Measurements from ENCODE around the gene BRD1.

BRD1 gene

DNA sequence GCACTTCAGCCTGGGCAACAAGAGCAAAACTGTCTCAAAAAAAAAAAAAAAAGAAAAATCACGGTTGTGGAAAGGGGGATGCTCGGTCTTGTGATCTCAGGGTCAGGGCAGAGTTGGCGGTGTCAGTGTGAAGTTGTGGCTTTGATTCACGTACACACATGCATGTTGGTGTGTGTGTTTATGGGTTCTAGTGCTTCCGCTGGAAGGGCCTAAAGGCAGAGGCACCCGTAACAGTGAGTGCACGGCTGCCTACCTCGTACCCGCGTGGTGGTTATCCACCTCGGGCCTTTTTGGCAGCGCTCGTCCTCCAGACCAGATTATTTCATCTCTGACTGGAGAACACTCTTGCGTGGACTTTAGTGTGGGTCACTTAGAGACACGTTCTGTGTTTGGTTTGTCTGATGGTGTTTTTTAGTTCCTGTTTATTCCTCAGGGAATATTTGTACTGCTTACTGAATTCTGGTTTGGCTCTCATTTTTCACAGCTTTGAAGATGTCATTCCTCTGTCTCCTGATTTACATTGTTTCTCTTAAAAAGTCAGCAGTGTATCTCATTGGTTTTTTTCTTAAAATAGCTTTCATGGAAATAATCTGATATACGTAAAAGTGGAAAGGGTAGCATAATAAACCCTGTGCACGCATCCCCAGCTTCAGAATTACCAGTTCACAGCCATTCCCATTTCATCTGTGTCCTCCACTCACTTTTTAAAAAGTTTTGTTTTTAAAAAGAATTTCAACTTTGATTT is 41.6 kb upstream of the BRD1 start:
- Histone ChIP-seq H2BK5ac (ENCODE audit: low read length) (no peak overlapping the region), H3K9ac (ENCODE audit: low read length) (no peak overlapping the region), H3K23ac (ENCODE audit: low read length) (no peak overlapping the region), H3K4me2 (ENCODE audit: low read length) (no peak overlapping the region), H3K4me3 (ENCODE audit: low read length) (no peak overlapping the region), H2BK15ac (replicated peaks; ENCODE audit: low read depth) (no peak overlapping the region), H3K18ac (ENCODE audit: low read length) (no peak overlapping the region), H3K27ac (ENCODE audit: low read depth, low read length) (no peak overlapping the region), H2BK120ac (ENCODE audit: low read depth, low read length) (no peak overlapping the region), H3K79me2 (ENCODE audit: control insufficient read depth, insufficient read depth, low read length) (peaks cover 52% of the 10 kb centered on the region), H4K5ac (ENCODE audit: low read length) (no peak overlapping the region), H3K36me3 (ENCODE audit: control insufficient read depth, insufficient read depth, low read length) (no peaks in the 10 kb centered on the region), H3K4me1 (ENCODE audit: control insufficient read depth, low read depth, low read length) (no peaks in the 10 kb centered on the region), H3K56ac (ENCODE audit: low read length) (no peak overlapping the region), H3K79me1 (ENCODE audit: low read length) (peaks cover 40% of the 10 kb centered on the region), H3K27me3 (ENCODE audit: insufficient read depth, low read length, poor library complexity) (no peaks in the 10 kb centered on the region), H2AK5ac (ENCODE audit: low read length) (no peak overlapping the region), H3K4ac (ENCODE audit: low read depth, low read length) (no peak overlapping the region), H4K8ac (ENCODE audit: low read depth, low read length) (no peak overlapping the region)
- no peak for DNase-seq
- no CpG with 5 or more reads among the region's 17 CpGs for WGBS (ENCODE audit: extremely low coverage, insufficient coverage, low lambda C conversion rate)

DNA sequence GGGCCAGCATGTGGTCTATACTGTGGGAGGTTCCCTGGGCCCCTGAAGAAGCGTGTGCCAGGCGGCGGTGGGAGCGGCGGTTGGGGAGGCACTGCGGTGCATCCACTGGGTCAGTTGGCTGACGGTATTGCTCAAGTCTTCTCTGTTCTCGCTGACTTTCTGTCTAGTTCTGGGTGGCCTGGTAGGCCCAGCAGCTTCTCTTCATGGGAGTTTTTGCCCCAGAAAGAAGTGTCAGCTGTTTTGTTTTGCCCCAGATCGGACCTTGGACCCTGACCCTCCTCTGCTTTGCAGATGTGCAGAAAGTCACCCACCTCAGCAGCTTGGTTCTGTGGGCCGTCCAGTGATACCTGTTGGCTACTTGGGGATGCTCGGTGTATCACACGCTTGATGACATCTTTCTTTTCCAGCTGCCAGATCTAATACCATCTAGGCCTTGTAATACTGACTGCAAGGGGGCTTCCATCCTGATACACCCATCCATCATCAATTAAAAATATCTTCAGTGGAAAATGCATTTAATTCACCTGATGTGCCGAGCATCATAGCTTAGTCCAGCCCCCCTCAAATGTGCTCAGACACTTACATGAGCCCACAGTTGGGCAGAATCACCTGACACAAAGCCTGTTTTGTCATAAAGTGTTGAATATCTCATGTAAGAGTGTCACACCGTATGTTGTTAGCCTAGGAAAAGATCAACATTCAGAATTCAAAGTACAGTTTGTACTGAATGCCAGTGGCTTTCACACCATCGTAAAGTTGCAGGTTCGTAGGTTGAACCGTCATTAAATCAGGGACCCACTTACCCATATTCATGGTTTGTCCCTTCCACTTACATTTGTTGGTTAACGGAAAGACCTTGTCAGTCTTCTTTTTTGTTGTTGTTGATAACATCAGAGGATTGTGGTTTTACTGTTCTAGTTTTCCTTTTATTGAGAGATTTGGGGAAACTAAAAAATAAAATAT is 39.9 kb upstream of the BRD1 start:
- H3K4ac ChIP-seq (ENCODE audit: low read depth, low read length), result no peak overlapping the region
- no peak overlapping the region for H3K23ac ChIP-seq (ENCODE audit: low read length)
- no peaks in the 10 kb centered on the region for H3K4me1 ChIP-seq (ENCODE audit: control insufficient read depth, low read depth, low read length)
- no peak overlapping the region for H2BK5ac ChIP-seq (ENCODE audit: low read length)
- H4K8ac ChIP-seq (ENCODE audit: low read depth, low read length), result no peak overlapping the region
- peaks cover 2% of the 10 kb centered on the region for H3K36me3 ChIP-seq (ENCODE audit: control insufficient read depth, insufficient read depth, low read length)
- H3K79me2 ChIP-seq (ENCODE audit: control insufficient read depth, insufficient read depth, low read length), result peaks cover 51% of the 10 kb centered on the region
- no peak overlapping the region for H4K5ac ChIP-seq (ENCODE audit: low read length)
- no peak overlapping the region for H3K4me2 ChIP-seq (ENCODE audit: low read length)
- H3K18ac ChIP-seq (ENCODE audit: low read length), result no peak overlapping the region
- no peak overlapping the region for H2AK5ac ChIP-seq (ENCODE audit: low read length)
- WGBS (ENCODE audit: extremely low coverage, insufficient coverage, low lambda C conversion rate), result no CpG with 5 or more reads among the region's 18 CpGs
- no peak for DNase-seq
- H3K56ac ChIP-seq (ENCODE audit: low read length), result no peak overlapping the region
- H3K4me3 ChIP-seq (ENCODE audit: low read length), result no peak overlapping the region
- no peaks in the 10 kb centered on the region for H3K27me3 ChIP-seq (ENCODE audit: insufficient read depth, low read length, poor library complexity)
- peaks cover 36% of the 10 kb centered on the region for H3K79me1 ChIP-seq (ENCODE audit: low read length)
- no peak overlapping the region for H3K27ac ChIP-seq (ENCODE audit: low read depth, low read length)
- H2BK120ac ChIP-seq (ENCODE audit: low read depth, low read length), result no peak overlapping the region
- no peak overlapping the region for H2BK15ac ChIP-seq (replicated peaks; ENCODE audit: low read depth)
- no peak overlapping the region for H3K9ac ChIP-seq (ENCODE audit: low read length)

DNA sequence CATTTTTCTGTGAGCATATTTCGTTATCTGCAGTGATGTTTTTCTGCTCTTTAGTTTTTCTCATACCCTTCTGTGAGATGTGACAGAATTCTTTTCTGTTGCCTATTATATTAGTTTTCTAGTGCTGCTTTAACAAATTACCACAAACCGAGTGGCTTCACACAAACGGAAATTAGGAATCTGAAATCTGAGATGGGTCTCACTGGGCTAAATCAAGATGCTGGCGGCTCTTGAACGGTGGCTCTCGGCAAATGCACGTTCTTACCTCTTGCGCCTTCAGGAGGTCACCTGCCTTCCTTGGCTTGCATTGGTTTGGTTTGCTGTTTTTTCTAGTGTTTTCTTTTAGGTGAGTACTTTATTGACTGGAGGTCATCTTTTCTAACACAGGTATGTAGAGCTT is 39.0 kb upstream of the BRD1 start:
- Histone ChIP-seq H3K9ac (ENCODE audit: low read length) (no peak overlapping the region), H3K4me3 (ENCODE audit: low read length) (no peak overlapping the region), H2BK15ac (replicated peaks; ENCODE audit: low read depth) (no peak overlapping the region), H3K4ac (ENCODE audit: low read depth, low read length) (no peak overlapping the region), H3K27me3 (ENCODE audit: insufficient read depth, low read length, poor library complexity) (no peaks in the 10 kb centered on the region), H3K4me2 (ENCODE audit: low read length) (no peak overlapping the region), H2AK5ac (ENCODE audit: low read length) (no peak overlapping the region), H4K5ac (ENCODE audit: low read length) (no peak overlapping the region), H3K27ac (ENCODE audit: low read depth, low read length) (no peak overlapping the region), H3K79me2 (ENCODE audit: control insufficient read depth, insufficient read depth, low read length) (peaks cover 57% of the 10 kb centered on the region), H3K56ac (ENCODE audit: low read length) (no peak overlapping the region), H3K23ac (ENCODE audit: low read length) (no peak overlapping the region), H3K79me1 (ENCODE audit: low read length) (peaks cover 40% of the 10 kb centered on the region), H2BK120ac (ENCODE audit: low read depth, low read length) (no peak overlapping the region), H3K18ac (ENCODE audit: low read length) (no peak overlapping the region), H4K8ac (ENCODE audit: low read depth, low read length) (no peak overlapping the region), H3K36me3 (ENCODE audit: control insufficient read depth, insufficient read depth, low read length) (peaks cover 2% of the 10 kb centered on the region), H3K4me1 (ENCODE audit: control insufficient read depth, low read depth, low read length) (no peaks in the 10 kb centered on the region), H2BK5ac (ENCODE audit: low read length) (no peak overlapping the region)
- no CpG with 5 or more reads among the region's 8 CpGs for WGBS (ENCODE audit: extremely low coverage, insufficient coverage, low lambda C conversion rate)
- no peak for DNase-seq

DNA sequence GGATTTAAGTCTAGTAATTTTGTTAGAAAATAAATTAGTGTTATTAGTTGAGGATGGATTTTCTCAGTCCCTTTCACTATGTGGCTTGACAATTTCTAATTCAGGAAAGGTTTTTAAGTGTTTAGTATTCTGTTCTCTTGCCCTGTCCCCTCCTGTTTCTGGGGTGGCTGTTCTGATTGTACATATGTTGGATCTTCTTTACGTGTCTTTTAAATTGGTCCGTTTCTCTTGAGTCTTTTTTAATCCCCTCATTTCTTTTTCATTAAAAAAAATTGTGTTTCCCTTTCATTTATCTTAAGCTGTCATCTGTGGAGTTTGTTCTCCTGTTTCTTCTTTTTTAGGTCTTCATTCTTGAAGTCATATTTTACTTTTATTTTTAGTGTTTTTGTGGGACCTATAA is 38.5 kb upstream of the BRD1 start:
- H2BK5ac ChIP-seq (ENCODE audit: low read length), result no peak overlapping the region
- H3K56ac ChIP-seq (ENCODE audit: low read length), result no peak overlapping the region
- no peaks in the 10 kb centered on the region for H3K4me1 ChIP-seq (ENCODE audit: control insufficient read depth, low read depth, low read length)
- no peaks in the 10 kb centered on the region for H3K27me3 ChIP-seq (ENCODE audit: insufficient read depth, low read length, poor library complexity)
- H3K36me3 ChIP-seq (ENCODE audit: control insufficient read depth, insufficient read depth, low read length), result peaks cover 2% of the 10 kb centered on the region
- H3K79me1 ChIP-seq (ENCODE audit: low read length), result peaks cover 41% of the 10 kb centered on the region
- no peak overlapping the region for H3K4me2 ChIP-seq (ENCODE audit: low read length)
- H4K5ac ChIP-seq (ENCODE audit: low read length), result no peak overlapping the region
- no peak overlapping the region for H3K9ac ChIP-seq (ENCODE audit: low read length)
- H3K27ac ChIP-seq (ENCODE audit: low read depth, low read length), result no peak overlapping the region
- no peak overlapping the region for H3K23ac ChIP-seq (ENCODE audit: low read length)
- H3K18ac ChIP-seq (ENCODE audit: low read length), result no peak overlapping the region
- H3K79me2 ChIP-seq (ENCODE audit: control insufficient read depth, insufficient read depth, low read length), result peaks cover 62% of the 10 kb centered on the region
- no peak overlapping the region for H3K4me3 ChIP-seq (ENCODE audit: low read length)
- H2BK120ac ChIP-seq (ENCODE audit: low read depth, low read length), result no peak overlapping the region
- no peak overlapping the region for H2BK15ac ChIP-seq (replicated peaks; ENCODE audit: low read depth)
- no peak overlapping the region for H3K4ac ChIP-seq (ENCODE audit: low read depth, low read length)
- no peak overlapping the region for H2AK5ac ChIP-seq (ENCODE audit: low read length)
- WGBS (ENCODE audit: extremely low coverage, insufficient coverage, low lambda C conversion rate), result no CpG with 5 or more reads among the region's 2 CpGs
- DNase-seq, result no peak
- no peak overlapping the region for H4K8ac ChIP-seq (ENCODE audit: low read depth, low read length)

DNA sequence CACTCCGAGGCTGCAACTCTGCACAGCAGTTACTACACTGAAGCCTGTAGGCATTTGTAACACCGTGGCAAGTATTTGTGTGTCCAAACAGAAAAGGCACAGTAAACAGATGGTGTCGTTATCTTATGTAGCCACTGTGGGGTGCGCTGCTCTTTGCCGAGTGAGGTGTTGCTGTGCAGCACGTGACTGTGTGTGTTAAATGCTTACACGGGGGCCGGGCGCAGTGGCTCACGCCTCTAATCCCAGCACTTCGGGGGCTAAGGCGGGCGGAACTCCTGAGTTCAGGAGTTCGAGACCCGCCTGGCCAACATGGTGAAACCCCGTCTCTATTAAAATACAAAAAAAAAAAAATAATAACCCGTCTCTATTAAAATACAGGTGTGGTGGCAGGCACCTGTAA is 37.5 kb upstream of the BRD1 start:
- Histone ChIP-seq H3K4me1 (ENCODE audit: control insufficient read depth, low read depth, low read length) (no peaks in the 10 kb centered on the region), H3K36me3 (ENCODE audit: control insufficient read depth, insufficient read depth, low read length) (peaks cover 2% of the 10 kb centered on the region), H3K79me1 (ENCODE audit: low read length) (peaks cover 38% of the 10 kb centered on the region), H3K4me3 (ENCODE audit: low read length) (no peak overlapping the region), H2BK5ac (ENCODE audit: low read length) (no peak overlapping the region), H3K9ac (ENCODE audit: low read length) (no peak overlapping the region), H3K4ac (ENCODE audit: low read depth, low read length) (no peak overlapping the region), H2BK120ac (ENCODE audit: low read depth, low read length) (no peak overlapping the region), H3K79me2 (ENCODE audit: control insufficient read depth, insufficient read depth, low read length) (peaks cover 60% of the 10 kb centered on the region), H2AK5ac (ENCODE audit: low read length) (no peak overlapping the region), H3K56ac (ENCODE audit: low read length) (no peak overlapping the region), H4K5ac (ENCODE audit: low read length) (no peak overlapping the region), H3K27ac (ENCODE audit: low read depth, low read length) (no peak overlapping the region), H3K18ac (ENCODE audit: low read length) (no peak overlapping the region), H3K23ac (ENCODE audit: low read length) (no peak overlapping the region), H3K27me3 (ENCODE audit: insufficient read depth, low read length, poor library complexity) (no peaks in the 10 kb centered on the region), H4K8ac (ENCODE audit: low read depth, low read length) (no peak overlapping the region), H3K4me2 (ENCODE audit: low read length) (no peak overlapping the region), H2BK15ac (replicated peaks; ENCODE audit: low read depth) (no peak overlapping the region)
- WGBS (ENCODE audit: extremely low coverage, insufficient coverage, low lambda C conversion rate), result no CpG with 5 or more reads among the region's 17 CpGs
- DNase-seq, result no peak

Data from mesendoderm (in vitro differentiated cells).